Uterus (tissue), 2 donors: ENCODE results near the gene MKS1.

Experiments
- POLR2A ChIP-seq, 2 donors: fragments of 450-650 bp; IDR thresholded peaks; one replicate each; pipeline ENCODE4 v1.6.1; 2016; ENCODE audit warnings: antibody characterized with exemption in 2 of 2, mild to moderate bottlenecking in 1 of 2, moderate library complexity in 1 of 2
- TF ChIP-seq, protein P1 (sequence below), 4 experiments: fragments of 200-600 bp in 2 of 4; fragments of 450-650 bp in 2 of 4; sonication (generic) in 2 of 4; IDR thresholded peaks; one replicate each; pipeline ENCODE4 v1.5.1; 2016 to 2019; ENCODE audit warnings: antibody characterized with exemption in 4 of 4, mild to moderate bottlenecking in 2 of 4, moderate library complexity in 1 of 4

GRCh38 chr17:58186591-58186990 is 32.5 kb downstream of the MKS1 start:
- TF ChIP-seq, protein P1, sequence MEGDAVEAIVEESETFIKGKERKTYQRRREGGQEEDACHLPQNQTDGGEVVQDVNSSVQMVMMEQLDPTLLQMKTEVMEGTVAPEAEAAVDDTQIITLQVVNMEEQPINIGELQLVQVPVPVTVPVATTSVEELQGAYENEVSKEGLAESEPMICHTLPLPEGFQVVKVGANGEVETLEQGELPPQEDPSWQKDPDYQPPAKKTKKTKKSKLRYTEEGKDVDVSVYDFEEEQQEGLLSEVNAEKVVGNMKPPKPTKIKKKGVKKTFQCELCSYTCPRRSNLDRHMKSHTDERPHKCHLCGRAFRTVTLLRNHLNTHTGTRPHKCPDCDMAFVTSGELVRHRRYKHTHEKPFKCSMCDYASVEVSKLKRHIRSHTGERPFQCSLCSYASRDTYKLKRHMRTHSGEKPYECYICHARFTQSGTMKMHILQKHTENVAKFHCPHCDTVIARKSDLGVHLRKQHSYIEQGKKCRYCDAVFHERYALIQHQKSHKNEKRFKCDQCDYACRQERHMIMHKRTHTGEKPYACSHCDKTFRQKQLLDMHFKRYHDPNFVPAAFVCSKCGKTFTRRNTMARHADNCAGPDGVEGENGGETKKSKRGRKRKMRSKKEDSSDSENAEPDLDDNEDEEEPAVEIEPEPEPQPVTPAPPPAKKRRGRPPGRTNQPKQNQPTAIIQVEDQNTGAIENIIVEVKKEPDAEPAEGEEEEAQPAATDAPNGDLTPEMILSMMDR (IDR thresholded peaks at IDR 0.05) = no peak
- TF ChIP-seq POLR2A (IDR thresholded peaks at IDR 0.05) = no peak
